ENCODE measurements around the gene WDR7.

- TF ChIP-seq EP300 (IDR thresholded peaks at IDR 0.05): no peak
- no peak for TF ChIP-seq CTCF (IDR thresholded peaks at IDR 0.05)
Observed at GRCh38 chr18:56815926-56816325, 164.8 kb downstream of the WDR7 start.

Data from gastroesophageal sphincter (tissue), 3 donors.